Camera-type eye (tissue), 1 donor: ENCODE measurements around the gene BTN3A1. TPM values are rescaled to one million over a fixed set of nuclear protein-coding genes. Genes with fewer than 3 reads are reported as not detected.

Source experiments
- total RNA-seq: library from RNA; depleted of rRNA; stranded (reverse); fragments of >200 nt; gene quantifications from one replicate; pipeline ENCODE4 v1.2.3, GENCODE V29; 2014

The BTN3A1 gene
- total RNA-seq, result 31.5 TPM

GRCh38 chr6:26401987-26402658 lies at the start of gene BTN3A1:
Gene BTN3A1, plus strand, starts transcription at chr6:26402275. Its CDS starts 3,289 bp downstream, at chr6:26405564.

DNA sequence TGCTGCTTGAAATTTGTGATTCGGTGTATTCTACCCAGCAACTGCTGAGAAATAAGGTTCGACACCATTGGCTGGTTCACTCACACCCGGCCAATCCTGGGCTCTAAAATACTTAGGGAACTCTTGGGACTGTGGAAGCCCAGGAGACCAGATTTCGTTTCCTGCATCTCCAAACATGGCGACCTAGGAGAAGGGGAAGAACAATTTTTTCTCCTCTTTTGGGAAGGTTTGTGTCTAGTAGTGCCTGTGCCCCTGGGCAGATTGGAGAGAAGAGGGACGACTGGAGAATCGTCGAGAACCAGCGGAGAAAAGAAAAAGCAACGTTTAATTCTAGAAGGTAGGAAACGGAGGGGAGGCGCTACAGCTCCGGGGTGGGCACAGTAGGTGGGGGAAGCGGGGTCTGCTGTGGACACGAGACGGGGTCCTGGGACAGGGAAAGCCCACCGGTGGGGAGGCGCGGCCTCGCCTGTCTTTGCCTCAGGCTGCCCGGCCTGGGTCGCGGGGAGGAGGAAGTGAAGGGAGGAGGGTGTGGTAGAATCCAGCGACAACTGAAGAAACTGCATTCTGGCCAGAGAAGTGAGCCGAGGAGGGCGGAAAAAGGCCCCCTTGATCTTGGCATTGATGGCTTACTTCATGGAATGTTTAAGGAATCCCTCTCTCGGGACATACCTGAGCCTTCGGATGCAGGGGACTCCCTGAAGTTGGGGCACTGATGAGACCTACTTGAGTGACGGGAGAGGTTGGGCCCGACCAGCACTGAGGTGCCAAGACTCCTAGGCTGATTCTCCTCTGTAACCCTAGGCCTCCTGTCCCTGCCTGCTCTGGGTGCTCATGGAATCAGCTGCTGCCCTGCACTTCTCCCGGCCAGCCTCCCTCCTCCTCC lies 56.0 kb downstream of the BTN3A1 start, which contains the start of gene BTN2A1:
Gene BTN2A1 (plus strand): TSS at position 150 of the 883 bp plus-strand sequence. CDS start 682 bp downstream, at position 832.

Other genes with a start within 250 kb of the BTN3A1 start
- gene BTN3A2, start 37.1 kb upstream of the BTN3A1 start, total RNA-seq, result 7.0 TPM
- gene BTN2A2, start 19.2 kb upstream of the BTN3A1 start, total RNA-seq, result 21.4 TPM
- gene BTN3A3, start 38.2 kb downstream of the BTN3A1 start, total RNA-seq, result 14.1 TPM
- gene BTN2A1, start 55.7 kb downstream of the BTN3A1 start, total RNA-seq, result 15.9 TPM
- not detected for gene BTN1A1, start 98.0 kb downstream of the BTN3A1 start, total RNA-seq
- 51.3 TPM for gene HMGN4, start 136.1 kb downstream of the BTN3A1 start, total RNA-seq
- gene ABT1, start 194.7 kb downstream of the BTN3A1 start, total RNA-seq, result 13.3 TPM